ENCODE measurements around the gene SLC25A40.

- TF ChIP-seq CTCF (conservative IDR thresholded peaks at IDR 0.05 in 1 of 2, IDR thresholded peaks at IDR 0.05 in 1 of 2; ENCODE audit: extremely low read depth in 1 of 2, insufficient read depth in 1 of 2, low read depth in 1 of 2, low read length in 2 of 2): no peak
- no peak for TF ChIP-seq EZH2 (IDR thresholded peaks at IDR 0.05; ENCODE audit: borderline replicate concordance, low read length)
Observed at GRCh38 chr7:87833130-87833529, 43.0 kb downstream of the SLC25A40 start.

Data from mammary epithelial cell (primary cell).